ENCODE measurements around the gene METRN.
A peak's percentile ranks its signal among the peaks of the same experiment; 100 is the strongest.
"Not testable (repeated sequence)": the region's sequence is repeated elsewhere in the genome, so short reads cannot be mapped to it uniquely, and the experiment has no call there.

The METRN gene

DNA sequence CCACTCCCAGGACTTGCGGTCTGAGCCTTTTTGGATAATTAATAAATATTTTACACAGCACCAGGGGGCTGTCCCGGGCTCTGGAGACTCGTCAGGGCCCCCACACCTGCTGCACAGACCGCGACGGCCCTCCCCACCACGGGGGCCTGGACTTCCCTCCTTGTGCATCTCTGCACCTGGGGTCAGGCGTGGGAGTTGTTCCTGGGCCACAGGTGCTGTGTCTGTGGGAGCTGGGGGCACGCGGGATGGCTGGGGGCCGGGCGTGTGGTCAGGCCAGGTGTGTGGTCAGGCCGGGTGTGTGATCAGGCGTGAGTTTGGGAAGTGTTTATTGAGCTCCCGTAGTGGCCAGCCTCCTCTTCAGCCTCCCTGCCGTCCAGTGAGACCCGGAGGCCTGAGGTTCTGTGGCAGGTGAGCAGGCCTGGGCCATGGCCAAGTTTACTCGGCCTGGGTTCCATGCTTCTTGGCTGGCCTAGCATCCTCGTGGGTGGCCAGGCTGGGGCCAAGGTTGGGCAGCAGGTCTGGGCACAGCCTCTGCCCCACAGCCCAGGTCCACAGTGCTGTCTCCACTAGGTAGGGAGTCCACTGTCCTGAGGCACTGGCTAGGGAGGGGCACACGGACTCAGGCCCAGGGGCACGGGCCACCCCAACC is 36.6 kb upstream of the METRN start:
- DNase-seq, result no peak

DNA sequence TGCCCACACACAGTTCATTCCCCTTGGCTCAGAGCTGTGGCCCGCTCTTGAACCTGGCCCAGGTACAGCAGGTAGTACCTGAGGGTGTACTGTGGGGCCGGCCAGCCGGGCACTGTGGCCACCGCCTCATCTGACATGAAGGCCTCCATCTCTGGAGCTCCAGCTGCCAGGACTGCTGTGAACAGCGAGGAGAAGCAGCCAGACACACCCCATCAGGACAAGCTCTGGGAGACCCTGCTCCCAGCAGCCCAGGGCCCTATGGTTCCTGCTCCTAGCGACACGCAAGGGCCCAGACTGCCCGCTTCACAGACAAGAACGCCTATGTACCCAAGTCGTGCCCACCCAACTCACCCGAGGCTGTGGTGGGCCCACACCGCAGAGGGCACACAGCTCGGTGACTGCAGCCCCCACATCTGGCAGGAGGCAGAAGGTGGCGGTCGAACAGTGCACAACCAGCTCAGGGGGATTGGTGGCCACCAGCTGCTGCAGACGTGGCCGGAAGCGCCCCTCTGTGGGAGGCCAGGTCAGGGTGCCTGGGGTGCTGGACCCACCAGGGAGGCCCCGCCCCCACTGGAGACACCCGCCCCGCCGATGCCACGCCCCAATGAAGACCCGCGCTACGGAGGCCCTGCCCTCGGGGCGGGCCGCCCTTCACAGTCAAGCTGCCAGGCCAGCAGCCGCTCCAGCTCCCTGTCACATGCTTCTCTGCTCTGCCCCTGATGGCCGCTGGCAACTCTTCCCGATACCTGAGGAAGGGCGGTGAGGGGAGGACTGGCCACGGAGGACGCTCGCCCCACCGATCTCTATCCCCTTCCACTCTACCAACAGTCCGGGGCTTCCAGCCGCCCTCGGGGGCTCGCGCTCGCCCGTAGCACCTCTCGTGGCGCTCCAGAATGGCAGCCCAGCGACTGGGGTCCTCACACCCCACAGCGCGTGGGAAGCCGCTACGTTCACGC is 35.8 kb upstream of the METRN start:
- peak; percentile 83 for DNase-seq

DNA sequence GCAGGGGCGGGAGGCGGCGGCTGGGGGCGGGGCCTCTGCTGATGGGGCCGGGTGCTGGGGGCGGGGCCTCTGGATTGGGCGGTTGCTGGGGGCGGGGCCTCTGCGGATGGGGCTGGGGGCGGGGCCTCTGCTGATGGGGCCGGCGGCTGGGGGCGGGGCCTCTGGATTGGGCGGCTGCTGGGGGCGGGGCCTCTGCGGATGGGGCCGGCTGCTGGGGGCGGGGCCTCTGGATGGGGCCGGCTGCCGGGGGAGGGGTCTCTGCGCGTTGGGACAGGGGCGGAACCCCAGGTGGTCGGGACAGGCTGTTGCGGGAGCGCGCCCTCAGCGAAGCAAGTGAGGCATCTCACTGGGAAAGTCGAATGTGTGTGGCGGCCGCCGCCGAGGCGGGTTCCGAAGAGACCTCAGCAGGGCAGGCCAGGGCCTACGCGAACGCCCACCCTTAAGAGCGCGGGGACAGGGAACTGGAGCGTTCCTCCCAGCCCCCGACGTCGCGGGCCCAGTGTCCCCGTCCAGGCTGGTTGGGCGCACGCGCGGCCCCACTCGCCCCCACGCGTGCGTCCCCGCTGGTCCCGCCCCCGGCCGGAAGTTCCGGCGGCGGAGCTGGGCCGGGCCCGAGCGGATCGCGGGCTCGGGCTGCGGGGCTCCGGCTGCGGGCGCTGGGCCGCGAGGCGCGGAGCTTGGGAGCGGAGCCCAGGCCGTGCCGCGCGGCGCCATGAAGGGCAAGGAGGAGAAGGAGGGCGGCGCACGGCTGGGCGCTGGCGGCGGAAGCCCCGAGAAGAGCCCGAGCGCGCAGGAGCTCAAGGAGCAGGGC is 34.9 kb upstream of the METRN start, which contains the start of gene STUB1:
Gene STUB1, plus strand, starts transcription at position 597 of the 811 bp plus-strand sequence. Its CDS starts 116 bp downstream, at position 713.
- DNase-seq, result peak; percentile 95

DNA sequence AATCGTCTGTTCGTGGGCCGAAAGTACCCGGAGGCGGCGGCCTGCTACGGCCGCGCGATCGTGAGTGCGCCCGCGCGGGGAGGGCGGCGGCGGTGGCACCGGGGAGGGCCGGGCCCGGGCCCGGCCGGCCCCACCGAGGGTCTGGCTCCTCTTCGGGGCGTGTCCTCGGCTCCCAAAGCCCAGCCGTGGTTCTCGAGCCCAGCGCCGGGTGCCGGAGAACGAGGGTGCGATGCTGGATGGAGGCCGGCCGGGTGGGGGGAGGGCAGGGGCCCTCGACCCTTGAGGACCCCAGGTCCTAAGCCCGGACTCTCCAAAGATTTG is 34.3 kb upstream of the METRN start:
- DNase-seq, result no peak

DNA sequence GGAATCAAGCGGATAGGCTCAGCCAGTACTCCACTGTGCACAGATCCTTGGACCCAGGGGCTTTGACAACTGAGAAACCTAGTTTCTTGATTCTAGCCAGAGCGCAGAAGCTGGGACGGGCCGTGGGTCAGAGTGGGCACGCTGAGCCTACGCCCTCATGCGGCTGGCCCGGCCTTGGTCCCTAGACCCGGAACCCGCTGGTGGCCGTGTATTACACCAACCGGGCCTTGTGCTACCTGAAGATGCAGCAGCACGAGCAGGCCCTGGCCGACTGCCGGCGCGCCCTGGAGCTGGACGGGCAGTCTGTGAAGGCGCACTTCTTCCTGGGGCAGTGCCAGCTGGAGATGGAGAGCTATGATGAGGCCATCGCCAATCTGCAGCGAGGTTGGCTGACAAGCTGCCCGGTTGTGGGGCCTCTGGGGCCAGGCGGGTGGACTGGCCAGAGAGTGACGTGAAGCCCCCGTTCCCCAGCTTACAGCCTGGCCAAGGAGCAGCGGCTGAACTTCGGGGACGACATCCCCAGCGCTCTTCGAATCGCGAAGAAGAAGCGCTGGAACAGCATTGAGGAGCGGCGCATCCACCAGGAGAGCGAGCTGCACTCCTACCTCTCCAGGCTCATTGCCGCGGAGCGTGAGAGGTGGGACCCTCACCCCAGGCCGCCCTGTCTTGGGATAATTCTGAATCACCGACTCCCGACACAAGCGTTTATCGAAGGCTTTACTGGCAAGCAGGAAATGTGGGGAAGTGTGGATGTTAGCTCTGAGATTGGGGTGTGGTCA is 33.8 kb upstream of the METRN start:
- peak; percentile 70 for DNase-seq

DNA sequence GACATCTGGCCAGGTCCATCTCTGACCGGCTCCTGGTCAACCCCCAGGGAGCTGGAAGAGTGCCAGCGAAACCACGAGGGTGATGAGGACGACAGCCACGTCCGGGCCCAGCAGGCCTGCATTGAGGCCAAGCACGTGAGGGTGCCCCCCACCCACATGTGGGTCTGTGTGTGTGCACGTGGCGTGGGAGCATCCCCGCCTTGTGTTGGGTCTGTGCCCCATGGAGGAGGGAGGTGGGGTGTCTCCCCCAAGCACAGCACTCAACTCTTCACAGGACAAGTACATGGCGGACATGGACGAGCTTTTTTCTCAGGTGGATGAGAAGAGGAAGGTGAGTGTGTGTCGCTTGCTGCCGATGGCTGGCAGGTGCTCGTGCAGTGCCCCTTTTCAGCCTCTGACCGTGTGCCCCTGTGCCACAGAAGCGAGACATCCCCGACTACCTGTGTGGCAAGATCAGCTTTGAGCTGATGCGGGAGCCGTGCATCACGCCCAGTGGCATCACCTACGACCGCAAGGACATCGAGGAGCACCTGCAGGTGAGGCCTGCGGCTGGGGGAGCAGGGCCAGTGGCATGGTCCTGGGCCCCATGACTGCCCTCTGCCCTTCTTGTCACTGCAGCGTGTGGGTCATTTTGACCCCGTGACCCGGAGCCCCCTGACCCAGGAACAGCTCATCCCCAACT is 33.0 kb upstream of the METRN start:
- DNase-seq, result no peak

DNA sequence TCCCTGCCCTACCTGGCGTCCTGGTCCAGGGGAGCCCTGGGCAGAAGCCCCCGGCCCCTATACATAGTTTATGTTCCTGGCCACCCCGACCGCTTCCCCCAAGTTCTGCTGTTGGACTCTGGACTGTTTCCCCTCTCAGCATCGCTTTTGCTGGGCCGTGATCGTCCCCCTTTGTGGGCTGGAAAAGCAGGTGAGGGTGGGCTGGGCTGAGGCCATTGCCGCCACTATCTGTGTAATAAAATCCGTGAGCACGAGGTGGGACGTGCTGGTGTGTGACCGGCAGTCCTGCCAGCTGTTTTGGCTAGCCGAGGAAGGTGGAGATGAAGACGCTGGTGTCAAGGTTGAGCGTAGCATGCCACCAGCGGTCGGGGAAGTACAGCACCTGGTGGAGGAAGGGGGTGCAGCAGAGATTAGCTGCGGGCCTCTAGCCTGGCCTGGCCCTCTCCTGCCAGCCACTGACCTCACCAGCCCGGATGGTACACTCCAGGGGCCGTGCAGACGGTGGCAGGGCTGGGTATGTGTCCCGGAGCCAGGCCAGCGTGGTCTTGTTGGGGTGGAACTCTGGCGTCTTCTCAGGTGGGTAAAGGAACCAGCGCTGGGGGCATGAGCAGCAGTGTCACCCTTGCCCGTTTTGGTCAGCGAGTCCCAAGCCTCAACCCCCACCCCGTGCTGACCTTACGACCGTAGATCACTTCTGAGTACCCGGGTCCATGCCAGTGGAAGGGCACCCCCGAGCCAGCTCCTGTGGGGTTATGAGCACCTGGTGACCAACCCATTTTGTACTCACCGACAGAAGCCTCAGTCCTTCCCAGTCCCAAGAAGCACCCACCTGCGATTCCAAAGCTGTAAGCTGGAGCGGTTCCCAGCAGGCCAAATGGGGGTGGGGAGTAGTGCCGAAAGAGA is 32.2 kb upstream of the METRN start:
- no peak for DNase-seq

DNA sequence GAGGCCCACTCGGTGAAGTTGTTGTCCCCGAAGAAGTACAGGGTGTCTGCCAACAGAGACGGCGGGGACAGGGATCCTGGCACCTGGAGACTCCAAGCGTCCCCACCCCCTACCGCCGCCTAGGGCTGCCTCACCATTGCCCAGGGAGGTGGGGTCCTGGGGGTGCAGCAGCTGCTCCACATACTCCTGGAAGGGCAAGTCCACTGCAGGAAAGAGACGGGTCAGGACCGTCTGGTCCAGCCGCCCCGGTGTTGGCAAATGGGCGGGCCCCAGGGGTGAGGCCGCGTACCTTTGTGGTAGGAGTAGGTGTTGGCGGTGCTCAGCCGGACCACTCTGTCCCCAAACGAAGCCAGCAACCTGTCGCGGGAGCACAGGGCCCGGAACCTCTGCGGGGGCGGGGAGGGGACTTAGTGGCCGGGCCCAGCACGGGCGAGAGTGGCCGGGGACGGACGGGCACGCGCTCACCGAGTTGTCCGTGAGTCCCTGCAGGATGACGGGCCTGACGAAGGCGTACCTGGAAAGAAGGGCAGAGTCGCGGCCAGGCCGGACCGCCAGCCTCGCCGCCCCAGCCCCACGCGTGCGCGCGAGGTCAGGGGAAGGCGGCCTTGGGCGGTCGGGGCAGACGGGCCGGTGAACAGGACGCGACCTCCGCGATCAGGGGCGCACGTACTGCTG is 31.4 kb upstream of the METRN start:
- no peak for DNase-seq

DNA sequence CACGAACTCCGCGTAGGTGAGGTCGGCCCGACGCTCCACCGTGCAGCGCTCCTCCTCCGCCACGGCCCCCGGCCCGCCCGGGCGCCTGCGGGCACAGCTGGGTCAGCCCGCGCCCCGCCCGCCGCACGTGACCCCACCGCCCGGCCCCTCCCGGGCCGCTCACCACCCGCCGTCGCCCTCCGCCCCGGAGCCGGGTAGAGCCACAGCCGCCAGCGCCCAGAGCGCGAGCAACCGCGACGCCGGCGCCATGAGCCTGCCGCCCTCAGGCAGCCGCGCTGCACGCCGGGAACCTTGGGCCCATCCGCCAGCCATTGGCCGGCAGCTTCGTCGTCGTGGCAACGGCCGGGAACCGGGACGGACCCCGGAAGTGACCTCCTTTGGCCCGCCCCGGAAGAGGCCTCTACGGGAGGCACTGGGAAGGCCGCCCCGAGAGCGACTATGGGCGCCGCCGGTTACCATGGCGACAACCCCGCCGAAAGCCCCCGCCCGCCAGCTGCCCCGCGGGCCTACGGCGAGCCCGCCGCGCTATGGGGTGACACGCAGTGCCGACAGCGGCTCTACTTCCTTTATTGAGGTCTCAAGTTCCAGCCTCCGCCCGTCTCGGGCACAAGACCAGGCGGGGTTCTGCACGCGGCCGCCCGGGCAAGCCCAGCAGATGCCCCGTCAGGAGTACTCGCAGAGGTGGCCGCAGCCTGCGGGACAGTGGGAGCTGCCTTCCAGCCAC is 30.7 kb upstream of the METRN start, which contains the start of gene JMJD8:
Gene JMJD8, minus strand, starts transcription at position 264 of the 724 bp plus-strand sequence. Its CDS starts 15 bp downstream, at position 249.
- DNase-seq, result peak; percentile 99

DNA sequence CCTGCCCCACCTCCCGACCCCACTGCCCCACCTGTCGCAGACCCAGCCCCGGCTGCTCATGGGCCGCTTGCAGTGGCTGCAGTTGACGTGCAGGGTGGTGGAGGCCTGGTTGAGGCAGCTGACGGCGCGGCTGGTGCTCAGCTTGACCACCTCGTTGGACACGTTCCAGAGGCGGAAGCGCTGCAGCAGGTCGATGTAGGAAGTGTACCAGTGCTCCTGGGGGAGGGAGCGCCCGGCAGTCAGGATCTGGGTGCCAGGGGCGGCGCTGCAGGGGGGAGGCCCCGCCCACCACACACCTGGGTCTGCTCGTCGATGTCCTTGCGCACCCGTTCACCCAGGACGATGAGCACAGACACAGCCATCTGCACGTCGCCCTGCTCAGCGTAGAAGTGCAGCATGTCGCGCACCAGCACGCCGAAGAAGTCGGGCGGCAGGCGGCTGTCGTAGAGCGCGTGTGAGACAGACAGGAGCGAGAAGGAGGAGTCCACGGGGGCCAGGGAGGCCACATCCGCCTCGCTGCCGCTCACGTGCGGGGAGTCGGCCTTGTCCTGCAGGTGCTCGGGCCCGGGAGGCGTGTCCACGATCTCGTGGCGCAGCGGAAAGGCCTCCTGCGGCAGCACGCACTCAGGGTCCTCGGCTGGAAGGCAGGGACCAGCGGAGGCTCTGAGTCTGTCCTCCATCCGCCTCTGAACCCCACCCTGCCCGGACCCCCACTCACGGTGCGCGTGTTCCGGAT is 29.8 kb upstream of the METRN start:
- no peak for DNase-seq

DNA sequence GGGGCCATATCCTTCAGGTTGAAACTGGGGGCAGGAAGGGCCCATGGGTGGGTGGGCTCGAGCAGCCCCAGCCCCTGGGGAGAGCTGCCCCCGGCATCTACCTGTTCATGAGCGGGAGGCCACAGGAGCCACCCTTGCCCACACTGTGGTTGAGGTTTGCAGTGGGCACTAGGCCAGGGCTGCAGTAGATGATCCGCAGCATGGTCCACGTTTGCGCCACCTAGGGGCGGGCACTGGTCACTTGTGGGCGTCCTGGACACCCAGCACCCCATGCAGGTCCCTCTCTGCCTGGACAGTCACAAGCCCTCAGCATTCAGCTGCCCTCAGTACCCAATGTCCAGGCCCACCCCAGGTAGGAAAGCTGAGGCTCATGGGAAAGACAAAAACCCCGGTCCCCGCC is 29.0 kb upstream of the METRN start:
- no peak for DNase-seq

DNA sequence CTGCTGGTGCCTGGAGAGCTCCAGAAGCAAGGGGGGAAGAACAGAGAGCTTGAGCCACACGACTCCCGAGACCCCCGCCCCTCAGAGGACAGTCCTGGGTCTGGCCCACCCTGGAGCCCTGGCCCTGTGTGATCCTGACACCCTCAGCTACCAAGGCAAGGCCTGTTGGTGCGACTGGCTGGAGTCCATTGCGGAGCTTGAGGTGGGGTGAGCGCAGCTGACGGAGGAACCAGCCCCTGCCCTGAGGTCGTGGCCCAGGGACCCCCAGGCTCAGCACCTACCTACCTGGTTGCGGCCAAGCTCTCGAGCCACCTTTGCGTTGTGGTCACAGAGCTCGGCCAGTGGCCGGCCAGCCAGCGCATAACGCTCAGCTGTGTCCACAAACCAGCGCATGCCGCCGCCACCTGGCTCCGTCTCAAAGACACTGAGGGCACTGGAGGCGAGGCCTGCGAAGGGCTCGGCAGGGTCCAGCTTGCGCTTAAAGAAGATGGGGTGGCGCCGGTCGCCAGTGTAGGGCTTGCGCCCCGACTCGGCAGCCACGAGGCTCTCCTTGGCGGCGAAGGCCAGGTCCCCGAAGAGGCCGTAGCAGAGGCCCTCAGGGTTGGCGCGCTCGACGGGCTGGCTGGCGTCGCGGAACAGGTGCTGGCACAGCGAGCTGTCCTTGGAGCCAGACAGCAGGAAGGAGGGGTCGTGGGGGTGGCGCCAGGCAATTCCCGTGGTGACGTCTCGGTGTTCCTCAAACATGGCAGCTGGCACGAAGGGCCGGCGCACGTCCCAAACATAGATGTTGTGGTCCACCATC is 28.3 kb upstream of the METRN start:
- no peak for DNase-seq

DNA sequence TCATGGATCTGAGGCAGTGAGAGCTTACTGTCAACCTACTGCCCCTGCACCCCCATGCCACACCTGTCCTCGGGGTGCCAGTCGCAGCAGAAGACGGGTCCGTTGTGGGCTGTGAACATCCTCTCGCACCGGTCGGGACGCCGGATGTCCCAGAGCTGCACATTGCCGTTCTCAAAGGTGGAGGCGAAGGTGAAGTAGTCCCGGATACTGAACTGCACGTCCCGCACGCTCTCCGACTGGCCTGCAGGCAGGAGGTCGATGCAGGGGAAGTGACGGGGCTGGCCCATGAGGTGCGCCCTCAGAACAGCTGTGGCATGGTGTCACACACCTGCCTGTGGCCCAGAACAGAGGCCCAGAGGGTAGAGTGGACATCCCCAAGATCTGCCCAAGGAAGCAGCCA is 27.4 kb upstream of the METRN start:
- no peak for DNase-seq

DNA sequence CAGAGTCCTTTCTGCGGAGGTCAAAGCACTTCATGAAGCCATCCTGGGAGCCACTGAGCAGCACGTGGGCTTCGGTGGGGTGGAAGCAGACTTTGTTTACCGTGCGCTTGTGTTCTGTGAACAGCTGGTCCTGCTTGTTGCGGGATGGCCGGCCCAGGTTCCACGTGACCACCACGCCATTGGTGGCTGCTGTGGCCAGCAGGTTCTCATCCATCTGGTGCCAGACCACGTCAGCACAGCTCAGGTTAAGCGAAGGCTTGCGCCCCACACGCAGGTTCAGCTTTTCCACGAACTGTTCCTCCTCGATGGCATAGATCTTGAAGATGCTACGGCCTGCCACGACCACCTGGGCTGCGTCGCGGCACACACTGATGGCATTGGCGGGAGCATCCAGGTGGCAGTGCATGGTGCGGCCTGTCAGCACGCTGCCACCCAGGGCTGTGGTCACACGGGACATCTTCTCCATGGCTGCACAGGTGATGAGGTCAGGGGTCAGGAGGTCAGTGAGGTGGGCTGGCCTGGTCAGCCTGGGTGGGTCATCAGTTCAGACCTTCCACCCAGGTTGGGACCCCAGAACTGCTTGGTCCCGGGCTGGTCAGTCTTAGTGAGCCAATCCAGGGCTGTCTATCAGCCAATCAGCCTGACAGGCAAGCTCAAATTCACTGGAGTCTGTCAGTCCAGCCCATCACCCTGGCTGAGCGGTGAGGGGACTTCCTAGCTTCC is 25.6 kb upstream of the METRN start:
- no peak for DNase-seq

DNA sequence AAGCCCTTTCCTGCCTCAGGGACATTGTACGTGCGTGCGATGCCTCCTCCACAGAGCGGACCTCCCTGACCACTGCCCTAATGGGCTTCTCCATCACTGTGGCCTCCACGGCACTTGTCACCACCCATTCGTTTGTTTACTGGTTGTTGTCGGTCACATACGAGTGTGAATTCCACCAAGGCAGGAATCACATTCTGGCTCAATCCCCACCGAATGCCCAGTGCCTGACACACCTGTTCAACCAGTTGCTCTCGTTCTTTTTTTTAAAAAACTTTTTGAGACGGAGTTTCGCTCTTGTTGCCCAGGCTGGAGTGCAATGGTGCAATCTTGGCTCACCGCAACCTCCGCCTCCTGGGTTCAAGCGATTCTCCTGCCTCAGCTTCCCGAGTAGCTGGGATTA is 23.7 kb upstream of the METRN start:
- DNase-seq, result not testable (repeated sequence)

DNA sequence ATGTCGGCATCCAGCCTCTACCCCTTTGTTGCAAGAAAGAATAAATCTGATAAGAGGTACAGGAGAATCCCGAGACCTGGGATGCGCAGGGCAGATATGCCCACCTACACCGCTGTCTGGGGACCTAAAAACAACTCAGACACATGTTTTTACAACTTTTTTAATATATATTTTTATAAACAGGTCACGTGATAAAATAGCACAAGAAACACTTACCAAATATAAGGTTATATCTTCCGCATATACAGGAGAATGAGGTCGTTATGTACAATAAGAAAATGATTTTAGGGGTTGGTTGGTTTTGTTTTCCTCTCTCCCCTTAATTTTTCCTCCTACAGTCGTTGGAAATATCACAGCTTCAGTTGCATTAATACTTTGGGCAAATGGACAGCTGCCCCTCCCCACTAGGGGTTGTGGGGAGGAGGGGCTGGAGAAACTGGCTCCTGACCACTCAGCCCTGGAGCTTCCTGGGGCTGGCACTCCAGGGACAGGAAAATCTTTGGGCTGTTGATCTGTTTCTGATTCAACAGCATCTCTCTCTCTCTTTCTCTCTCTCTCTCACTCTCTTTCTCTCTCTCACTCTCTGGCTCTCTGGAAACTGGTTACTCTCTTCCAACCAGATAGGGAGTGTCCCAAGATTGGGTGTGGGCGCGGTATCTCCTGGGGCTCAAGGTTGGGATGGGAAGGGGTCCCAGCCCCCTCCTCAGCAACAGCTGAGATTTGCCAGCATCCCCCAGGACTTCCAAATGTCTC is 22.4 kb upstream of the METRN start:
- DNase-seq, result no peak

Data from activated effector memory CD4-positive, alpha-beta T cell treated with anti-CD3 and anti-CD28 coated beads, Interleukin-2, amount 50 U/mL, for 16 hours (primary cell).